ENCODE results near the gene ASB16.

ASB16 gene

GRCh38 chr17:44190481-44190880, 20.0 kb downstream of the ASB16 start:
- DNase-seq = no peak

DNA sequence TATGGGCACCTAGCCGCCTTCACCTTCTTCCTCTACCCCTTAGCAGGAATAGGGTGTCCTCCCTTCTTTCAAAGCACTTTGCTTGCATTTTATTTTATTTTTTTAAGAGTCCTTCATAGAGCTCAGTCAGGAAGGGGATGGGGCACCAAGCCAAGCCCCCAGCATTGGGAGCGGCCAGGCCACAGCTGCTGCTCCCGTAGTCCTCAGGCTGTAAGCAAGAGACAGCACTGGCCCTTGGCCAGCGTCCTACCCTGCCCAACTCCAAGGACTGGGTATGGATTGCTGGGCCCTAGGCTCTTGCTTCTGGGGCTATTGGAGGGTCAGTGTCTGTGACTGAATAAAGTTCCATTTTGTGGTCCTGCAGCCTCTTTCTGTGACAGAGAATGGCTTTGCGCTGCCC, 20.9 kb downstream of the ASB16 start:
- DNase-seq = no peak

GRCh38 chr17:44191941-44192496, 21.5 kb downstream of the ASB16 start:
- no peak for DNase-seq

DNA sequence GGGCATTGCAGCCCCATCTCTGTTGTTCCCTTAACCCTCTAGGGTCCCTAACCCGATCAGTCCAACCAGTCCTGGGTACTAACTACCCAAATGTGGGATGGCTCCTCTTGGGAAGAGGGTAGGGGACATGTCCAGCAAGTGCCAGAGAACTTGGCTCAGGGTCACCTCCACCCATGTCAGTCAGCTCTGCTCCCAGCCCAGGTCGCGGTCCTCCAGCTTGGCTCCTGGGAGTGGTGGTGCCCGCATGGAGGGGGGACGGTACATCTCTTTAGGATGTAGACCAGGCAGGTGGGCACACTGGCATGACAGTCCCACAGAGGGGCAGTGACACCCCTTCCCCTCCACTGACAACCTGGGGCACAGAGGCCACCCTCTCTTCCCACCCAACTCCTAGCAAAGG, 22.2 kb downstream of the ASB16 start:
- DNase-seq = no peak

- DNase-seq = no peak
Measured at GRCh38 chr17:44193326-44194084, 23.0 kb downstream of the ASB16 start.

GRCh38 chr17:44197107-44197506, 26.6 kb downstream of the ASB16 start:
- DNase-seq = no peak

- DNase-seq = peak in 1 of 3 experiments; percentile 64
Measured at GRCh38 chr17:44197980-44198720, 27.6 kb downstream of the ASB16 start.

DNA sequence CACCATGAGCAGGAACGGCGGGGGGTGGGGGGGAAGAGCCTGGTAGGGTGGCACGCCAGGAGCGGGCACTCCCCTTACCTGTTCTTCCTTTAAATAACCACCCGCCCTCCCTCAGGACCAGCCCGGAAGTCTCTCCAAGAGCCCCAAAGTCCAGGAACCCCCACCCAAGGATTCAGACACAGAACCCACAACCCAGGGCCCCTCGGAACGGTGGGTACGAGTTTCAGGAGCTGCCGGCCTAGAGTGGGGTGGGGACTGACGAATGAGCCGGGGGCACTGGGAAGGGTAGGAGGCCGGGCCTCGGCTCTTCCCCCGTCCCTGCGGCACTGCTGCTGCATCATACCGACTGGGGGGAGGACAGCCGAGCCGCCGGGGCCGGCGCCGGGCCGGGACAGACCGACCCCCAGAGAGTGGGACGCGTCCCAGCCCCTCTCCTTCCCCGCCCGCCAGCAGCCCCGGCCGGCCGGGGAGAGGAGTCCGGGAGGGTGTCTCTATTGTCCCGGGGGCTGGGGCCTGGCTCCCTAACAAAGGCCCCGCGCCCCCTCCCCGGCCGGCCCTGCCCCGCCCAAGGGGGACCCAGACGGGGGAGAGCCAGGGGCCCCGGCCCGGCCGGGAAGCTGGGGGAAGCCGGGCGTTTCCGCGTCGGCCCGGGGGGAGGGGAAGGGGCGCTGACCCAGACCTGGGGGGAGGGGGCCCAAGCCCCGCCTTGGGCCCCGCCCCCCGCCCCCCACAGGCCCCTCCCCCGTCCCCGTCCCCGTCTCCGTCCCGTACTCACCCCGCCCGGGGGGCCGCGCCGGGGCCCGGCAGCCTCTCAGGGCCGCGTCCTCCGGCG, 28.4 kb downstream of the ASB16 start:
- DNase-seq = peak; percentile 27 to 75 (median 74)

DNA sequence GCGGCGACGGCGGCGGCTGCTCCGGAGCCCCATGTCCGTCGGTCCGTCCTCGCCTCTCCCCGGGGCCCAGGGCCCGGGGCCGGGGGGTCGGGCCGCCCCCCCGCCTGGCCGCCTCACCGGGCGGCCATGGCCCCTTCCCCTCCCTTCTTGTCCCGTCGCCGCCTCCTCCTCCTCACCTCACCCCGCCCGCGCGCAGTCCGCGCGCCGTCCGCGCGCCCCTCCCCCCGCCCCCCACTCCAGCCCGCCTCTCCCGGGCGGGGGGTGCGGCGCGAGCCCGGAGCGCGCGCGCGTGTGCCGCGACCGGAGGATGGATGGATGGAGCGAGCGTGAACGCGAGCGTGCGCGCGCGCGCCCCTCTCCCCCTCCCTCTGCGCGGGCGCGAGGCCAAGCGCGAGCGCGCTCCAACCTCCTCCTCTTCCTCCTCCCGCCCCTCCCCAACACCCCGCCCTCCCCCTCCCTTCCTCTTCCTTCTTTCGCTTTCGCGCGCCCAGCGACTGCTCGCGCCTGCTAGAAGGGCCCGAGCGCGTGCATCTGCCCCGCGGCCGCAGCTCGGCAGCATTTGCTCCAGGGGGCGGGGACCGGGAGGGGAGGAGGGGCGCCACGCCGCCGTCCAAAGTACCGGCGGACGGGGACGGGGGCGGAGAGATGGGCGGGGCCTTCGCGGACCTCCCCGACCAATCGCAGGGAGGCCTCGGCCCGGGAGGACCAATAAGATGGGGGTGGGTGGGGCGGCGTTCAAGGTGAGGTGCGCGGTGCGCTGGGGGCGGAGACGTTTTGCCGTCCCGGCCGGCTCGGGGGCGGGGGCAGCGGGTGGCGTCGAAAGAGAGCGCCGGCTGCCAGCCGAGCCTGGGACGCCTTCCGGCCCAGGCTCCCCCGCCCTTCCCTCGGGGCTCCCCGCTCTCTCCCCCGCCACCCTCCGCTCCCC, 29.3 kb downstream of the ASB16 start, which contains the start of gene ATXN7L3:
TSS of gene ATXN7L3 (minus strand) at position 332 of the 925 bp plus-strand sequence. CDS start 1,814 bp downstream, outside the sequence.
- DNase-seq = peak; percentile 97 to 98 (median 97)

DNA sequence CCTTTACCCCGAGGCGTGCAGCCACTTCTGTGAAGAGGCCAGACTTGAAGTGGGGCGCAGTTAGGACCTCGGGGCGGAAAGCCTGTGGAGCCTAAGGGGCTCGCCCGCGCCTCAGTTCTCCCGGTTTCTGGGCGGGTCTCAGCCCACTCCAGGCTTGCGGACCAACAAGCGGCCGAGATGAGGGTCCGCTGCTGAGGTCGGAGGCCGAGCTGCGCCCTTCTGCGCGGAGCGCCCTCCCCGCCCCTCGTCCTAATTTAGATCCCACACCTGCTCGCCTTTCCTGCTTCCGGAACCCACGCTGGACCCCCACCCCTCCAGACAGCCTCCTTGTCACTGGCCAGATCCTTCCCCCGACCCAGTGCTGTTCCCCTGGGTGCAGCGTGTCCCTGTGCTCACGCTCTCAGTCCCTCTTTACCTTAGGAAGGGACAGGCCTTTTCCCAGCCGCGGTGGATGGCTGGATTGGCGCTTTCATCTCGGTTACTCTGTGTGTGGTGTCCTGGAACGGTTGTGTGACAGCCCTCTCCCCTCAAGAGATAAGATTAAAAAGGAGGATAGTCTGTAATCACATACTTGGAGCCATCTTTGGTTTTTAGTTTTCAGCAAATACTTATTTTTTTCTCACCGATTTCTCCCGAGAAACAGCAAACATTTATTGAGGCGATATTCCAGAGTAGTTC, 30.1 kb downstream of the ASB16 start:
- peak in 2 of 3 experiments; percentile 6 to 83 for DNase-seq

- no peak for DNase-seq
Measured at GRCh38 chr17:44202756-44203155, 32.3 kb downstream of the ASB16 start.

DNA sequence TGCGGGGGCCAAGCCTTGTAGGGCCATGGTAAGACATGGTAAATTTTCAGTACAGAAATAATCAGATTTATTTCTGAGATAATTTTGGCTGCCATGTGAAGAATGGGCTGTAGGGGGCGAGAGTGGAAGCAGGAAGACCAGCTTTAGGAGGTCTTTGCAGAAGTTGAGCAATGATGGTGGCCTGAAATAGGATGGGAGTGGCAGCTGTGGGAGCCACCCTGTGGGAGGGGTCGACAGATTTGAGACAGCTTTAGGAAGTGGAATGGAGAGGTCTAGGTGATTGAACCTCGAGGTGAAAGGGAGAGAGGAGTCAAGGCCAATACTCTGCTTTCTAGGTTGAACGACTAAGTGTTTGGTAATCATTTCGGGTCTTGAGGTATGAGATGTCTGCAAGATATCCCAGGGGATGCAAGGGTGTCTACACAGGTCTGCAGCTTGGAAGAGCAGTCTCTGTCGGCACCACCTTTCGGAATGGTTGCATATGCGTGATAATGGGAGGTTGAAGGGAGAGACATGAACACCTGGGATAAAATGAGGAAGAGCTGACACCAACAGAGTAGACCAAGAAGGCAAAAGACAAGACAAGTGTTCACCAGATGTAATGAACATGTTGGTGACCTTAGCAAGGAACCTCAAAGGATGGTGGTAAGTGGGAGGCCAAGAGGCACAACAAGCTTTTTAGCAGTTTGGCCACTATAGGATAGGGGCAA, 33.4 kb downstream of the ASB16 start:
- peak; percentile 11 to 35 (median 35) for DNase-seq

GRCh38 chr17:44204441-44204882, 34.0 kb downstream of the ASB16 start:
- no peak for DNase-seq

DNA sequence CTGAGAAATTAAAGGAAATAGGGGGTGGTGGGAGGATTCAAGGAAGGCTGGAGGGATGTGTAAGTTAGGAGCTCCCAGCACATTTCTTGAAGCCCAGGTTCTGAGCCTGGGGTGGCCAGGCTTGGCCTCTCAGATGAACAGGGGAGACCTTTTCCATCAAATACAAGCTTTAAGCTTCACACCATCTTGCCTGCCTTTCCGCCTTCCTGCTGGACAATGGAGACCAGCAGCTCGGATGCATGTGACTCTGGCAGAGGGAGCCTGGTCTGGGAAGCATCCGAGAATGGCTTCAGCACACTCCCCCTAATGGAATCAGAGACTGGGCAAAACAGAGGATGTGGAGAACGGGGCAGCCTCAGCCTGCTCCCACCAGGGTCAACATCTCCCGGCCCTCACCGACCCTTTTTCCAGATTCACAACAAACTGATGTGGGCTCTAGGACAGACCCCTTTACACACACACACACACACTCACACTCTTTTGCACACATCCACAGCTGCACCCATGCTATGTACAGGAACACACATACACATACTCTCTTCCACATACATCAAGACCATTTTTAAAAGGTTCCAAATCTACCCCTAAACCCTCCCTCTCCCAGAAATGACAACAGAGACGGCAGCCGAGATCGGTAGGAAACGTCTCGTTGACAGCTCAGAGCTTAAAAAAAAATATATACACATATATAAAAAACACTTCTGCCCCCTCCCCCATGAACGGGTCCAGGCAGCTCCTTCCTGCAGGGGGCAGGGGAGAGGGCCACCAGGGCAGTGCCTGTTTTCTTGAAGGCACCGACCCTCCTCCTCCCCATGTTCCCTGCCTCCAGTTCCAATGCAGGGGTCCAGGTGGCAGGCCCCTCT, 35.7 kb downstream of the ASB16 start:
- DNase-seq = no peak

DNA sequence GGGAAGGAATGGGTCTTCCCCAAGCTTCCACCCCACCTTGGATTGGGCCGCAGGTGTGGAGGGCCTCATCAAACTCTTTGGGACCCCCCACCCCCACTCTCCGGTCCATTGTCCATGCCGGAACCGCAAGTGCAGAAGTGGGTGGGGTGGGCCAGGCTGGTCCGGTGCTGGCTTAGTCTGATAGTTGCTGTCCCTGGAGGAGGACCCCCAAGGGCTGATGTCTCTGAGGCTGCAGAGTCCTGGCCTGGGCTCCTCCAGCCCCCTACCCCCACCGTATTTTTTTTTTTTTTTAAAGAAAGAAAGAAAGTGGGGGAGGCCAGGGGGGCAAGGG, 36.3 kb downstream of the ASB16 start:
- DNase-seq = no peak

GRCh38 chr17:44207319-44207718, 36.8 kb downstream of the ASB16 start:
- no peak for DNase-seq

GRCh38 chr17:44207743-44208142, 37.2 kb downstream of the ASB16 start:
- no peak for DNase-seq

DNA sequence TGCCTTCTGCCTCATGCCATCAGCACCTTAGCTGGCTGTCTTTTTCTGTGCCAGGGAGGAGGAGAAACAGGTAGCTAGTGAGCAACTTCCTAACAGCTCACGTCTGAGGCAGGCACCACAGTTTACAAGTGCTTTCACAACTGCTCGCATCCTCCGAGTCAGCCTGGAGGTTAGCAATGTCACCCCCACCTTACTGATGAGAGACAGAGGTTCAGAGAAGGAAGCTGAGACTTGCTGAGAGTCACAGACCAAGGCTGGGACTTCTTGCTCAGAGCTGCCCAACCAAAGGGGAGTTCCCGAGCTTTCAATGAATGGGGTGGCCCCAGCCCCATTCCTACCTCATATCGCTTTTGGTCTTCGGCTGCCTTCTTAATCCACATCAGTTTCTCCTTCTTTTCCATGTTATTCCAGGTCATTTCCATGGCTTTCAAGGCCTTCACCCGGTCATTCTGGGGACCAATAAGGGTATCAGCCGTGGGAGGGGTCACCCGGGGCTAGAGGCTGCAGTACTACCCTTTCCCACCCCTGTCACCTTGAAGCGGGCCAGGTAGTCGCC, 39.4 kb downstream of the ASB16 start:
- no peak for DNase-seq

All from NCI-H1417 (cell line).